ENCODE measurements around the gene CHL1.

CHL1 gene

GRCh38 chr3:403826-404225, 207.3 kb downstream of the CHL1 start:
- no peak overlapping the region for H3K4me3 ChIP-seq (ENCODE audit: low read depth, low read length)
- DNase-seq (ENCODE audit: low read depth) = no peak
- no peak for TF ChIP-seq CTCF (IDR thresholded peaks at IDR 0.05; ENCODE audit: control insufficient read depth, extremely low read depth, insufficient read depth)

- H3K4me3 ChIP-seq (ENCODE audit: low read depth, low read length) = no peak overlapping the region
- no peak for DNase-seq (ENCODE audit: low read depth)
- TF ChIP-seq CTCF (IDR thresholded peaks at IDR 0.05; ENCODE audit: control insufficient read depth, extremely low read depth, insufficient read depth) = no peak
These were observed 212.4 kb downstream of the CHL1 start for GRCh38 chr3:409011-409410.

GRCh38 chr3:411226-411625, 214.7 kb downstream of the CHL1 start:
- no peak for DNase-seq (ENCODE audit: low read depth)
- no peak for TF ChIP-seq CTCF (IDR thresholded peaks at IDR 0.05; ENCODE audit: control insufficient read depth, extremely low read depth, insufficient read depth)
- H3K4me3 ChIP-seq (ENCODE audit: low read depth, low read length) = no peak overlapping the region

GRCh38 chr3:414063-414462, 217.5 kb downstream of the CHL1 start:
- DNase-seq (ENCODE audit: low read depth) = no peak

DNA sequence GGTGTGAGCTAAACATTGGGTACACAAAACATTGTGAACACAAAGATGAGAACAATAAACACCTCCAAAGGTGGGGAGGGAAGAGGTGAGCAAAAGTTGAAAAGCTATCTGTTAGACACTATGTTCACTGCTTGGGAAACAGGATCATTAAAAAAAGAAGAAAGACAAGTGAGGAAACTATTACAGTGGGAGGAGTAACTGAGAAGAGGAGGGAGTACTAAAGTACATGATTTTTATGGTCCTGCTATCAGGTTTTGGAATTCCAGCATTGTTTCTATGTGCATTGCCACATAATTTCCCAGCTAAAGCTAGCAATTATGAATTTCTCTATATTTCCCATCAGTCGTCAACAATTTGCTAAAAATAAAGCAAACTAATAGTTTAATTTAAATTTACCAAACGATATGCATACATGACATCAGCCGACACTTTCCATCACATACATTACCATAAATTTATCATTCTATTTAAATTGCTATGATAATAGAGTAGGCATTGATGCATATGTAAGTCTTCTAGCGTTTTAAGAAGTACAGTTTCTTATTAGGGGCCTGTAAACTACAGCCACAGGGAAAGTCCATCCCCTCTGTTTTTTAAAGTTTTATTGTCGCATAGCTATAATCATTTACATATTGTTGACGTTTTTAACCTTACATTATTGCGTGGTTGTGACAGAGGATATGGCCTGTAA, 221.8 kb downstream of the CHL1 start:
- TF ChIP-seq CTCF (IDR thresholded peaks at IDR 0.05; ENCODE audit: control insufficient read depth, extremely low read depth, insufficient read depth) = no peak
- H3K4me3 ChIP-seq (ENCODE audit: low read depth, low read length) = no peak overlapping the region
- DNase-seq (ENCODE audit: low read depth) = no peak

More at GRCh38 chr3:414063-414462, 217.5 kb downstream of the CHL1 start:
- TF ChIP-seq CTCF (IDR thresholded peaks at IDR 0.05; ENCODE audit: control insufficient read depth, extremely low read depth, insufficient read depth) = peak; percentile 40
- H3K4me3 ChIP-seq (ENCODE audit: low read depth, low read length) = no peak overlapping the region

DNA sequence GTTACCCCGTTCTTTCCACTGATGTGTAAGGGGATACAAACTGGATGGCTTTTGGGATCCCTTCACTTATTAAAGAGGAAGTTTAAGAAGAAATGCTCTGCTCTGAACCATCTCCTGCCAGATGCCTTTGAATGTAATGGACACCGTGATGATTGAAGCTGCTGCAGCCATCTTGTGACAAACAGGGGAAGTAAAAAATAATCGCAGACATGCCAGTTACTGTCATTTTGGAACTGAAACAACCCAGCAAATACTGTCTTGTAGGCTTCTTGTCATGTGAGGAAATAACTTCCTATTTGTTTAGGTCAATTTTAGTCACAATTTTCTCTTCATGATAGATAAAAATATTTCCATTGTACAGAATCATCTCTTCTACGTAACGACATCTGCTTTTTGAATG, 224.0 kb downstream of the CHL1 start:
- no peak for DNase-seq (ENCODE audit: low read depth)
- H3K4me3 ChIP-seq (ENCODE audit: low read depth, low read length) = no peak overlapping the region
- no peak for TF ChIP-seq CTCF (IDR thresholded peaks at IDR 0.05; ENCODE audit: control insufficient read depth, extremely low read depth, insufficient read depth)

DNA sequence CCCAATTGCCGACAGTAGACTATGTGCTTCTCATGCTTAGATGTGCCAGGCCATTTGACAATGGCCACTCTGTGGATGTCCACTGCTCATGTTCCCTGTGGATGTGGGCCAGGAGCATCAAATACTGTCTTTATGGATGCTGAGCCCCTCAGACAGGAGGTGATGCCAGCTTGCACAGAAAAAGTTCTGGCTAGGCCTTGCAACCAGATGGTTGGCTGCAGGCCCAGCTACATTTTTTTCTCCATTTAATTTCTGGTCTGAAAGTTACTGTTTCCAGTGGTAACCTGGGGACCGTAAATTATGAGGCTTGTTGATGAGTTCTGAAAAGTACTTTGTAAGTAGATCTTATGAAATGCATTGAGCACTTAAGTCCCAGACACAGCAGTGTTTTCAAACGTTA, 228.5 kb downstream of the CHL1 start:
- H3K4me3 ChIP-seq (ENCODE audit: low read depth, low read length) = no peak overlapping the region

More for the DNA sequence above, 228.5 kb downstream of the CHL1 start:
- no peak for DNase-seq (ENCODE audit: low read depth)
- no peak for TF ChIP-seq CTCF (IDR thresholded peaks at IDR 0.05; ENCODE audit: control insufficient read depth, extremely low read depth, insufficient read depth)
